SK-N-MC (cell line): ENCODE results near the gene ACO2.

Source experiments
- EZH2 ChIP-seq: fragments of 200-600 bp; sonication (generic); IDR thresholded peaks from one replicate; pipeline ENCODE4 v1.6.1; 2017; ENCODE audit warnings: antibody characterized with exemption
- FOXP2 ChIP-seq: optimal IDR thresholded peaks from 2 replicates; pipeline ENCODE3; 2011; ENCODE audit warnings: mild to moderate bottlenecking, moderate library complexity; ENCODE audit not compliant: insufficient read depth; ENCODE audit errors: extremely low read length, control extremely low read depth
- POLR2AphosphoS5 ChIP-seq: IDR thresholded peaks from 2 replicates; pipeline ENCODE4 v1.6.1; 2012; ENCODE audit warnings: mild to moderate bottlenecking, low read depth, low read length, borderline replicate concordance

- no peak for TF ChIP-seq POLR2AphosphoS5
- no peak for TF ChIP-seq EZH2
- TF ChIP-seq FOXP2 = no peak
Observed at GRCh38 chr22:41504397-41504796, 35.5 kb downstream of the ACO2 start.
